Keratinocyte (primary cell): ENCODE data around the gene BNC2.

Experiments
- CTCF ChIP-seq, 3 experiments: IDR thresholded peaks in 1 of 3; conservative IDR thresholded peaks in 1 of 3; optimal IDR thresholded peaks in 1 of 3; 2 replicates in 2 of 3; 3 replicates in 1 of 3; pipeline versions ENCODE3 to v1.5.1; 2011; ENCODE audit warnings: low read length in 3 of 3, mild to moderate bottlenecking in 3 of 3, moderate library complexity in 2 of 3, control low read depth in 1 of 3, inconsistent platforms in 1 of 3; ENCODE audit not compliant: insufficient read depth in 2 of 3; ENCODE audit errors: extremely low read depth in 1 of 3
- EZH2 ChIP-seq: IDR thresholded peaks from one replicate; pipeline ENCODE4 v1.6.1; 2012; ENCODE audit warnings: inconsistent platforms, mild to moderate bottlenecking, low read length, moderate library complexity

GRCh38 chr9:16637218-16637617, 233.3 kb downstream of the BNC2 start:
- TF ChIP-seq CTCF (optimal IDR thresholded peaks at IDR 0.05 in 1 of 3, IDR thresholded peaks at IDR 0.05 in 1 of 3, conservative IDR thresholded peaks at IDR 0.05 in 1 of 3; ENCODE audit: extremely low read depth in 1 of 3, insufficient read depth in 2 of 3, low read length in 3 of 3) (no peak), EZH2 (no peak)
